ENCODE results near the gene NUP155. TPM values are rescaled to one million over a fixed set of nuclear protein-coding genes. Genes with fewer than 3 reads are reported as not detected.

The NUP155 gene
- total and polyA plus RNA-seq, 2 of the 4 experiments (the other 2 are of a cell fraction): 7.5 to 43.9 TPM

DNA sequence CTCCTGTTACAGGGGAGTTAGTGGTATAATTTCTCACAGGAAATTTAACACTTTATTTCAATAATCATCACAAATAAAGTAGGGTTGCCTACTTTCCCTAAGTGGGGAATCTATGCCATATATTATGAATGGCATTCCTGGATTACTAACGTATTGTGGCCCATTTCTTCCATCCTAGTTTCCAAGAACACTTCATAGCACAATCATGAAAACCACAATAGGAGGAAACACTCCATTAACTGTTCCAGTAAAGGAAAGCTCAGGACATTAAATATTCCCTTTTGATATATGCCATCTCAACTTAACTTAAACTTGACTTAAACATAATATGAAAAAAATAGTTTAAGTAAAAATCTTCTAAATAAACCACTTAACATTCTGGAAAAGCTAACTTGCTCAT is 123.9 kb downstream of the NUP155 start (continued):
- no peak for TF ChIP-seq BHLHE40 (IDR thresholded peaks at IDR 0.05; ENCODE audit: low read depth, low read length)

Small RNA genes lying within 50 kb of the gene (microRNA-seq; reads per million reads assigned to microRNA genes)
- not detected for gene RNU7-75P (ENCODE audit: insufficient read depth, insufficient read length)

Small RNA genes lying within 50 kb of the gene (small RNA-seq; reads per million reads assigned to genes)
- gene RNU7-75P: 0 reads per million in 5 experiments

Other genes with a start within 250 kb of the NUP155 start
- gene CPLANE1, start 121.7 kb downstream of the NUP155 start, total RNA-seq (2012; rRNA removed): 17.9 and 19.7 TPM in 2 replicates
- gene CPLANE1, start 121.7 kb downstream of the NUP155 start, polyA plus RNA-seq (2012; rRNA removed): 3.5 and 4.4 TPM in 2 replicates
- 29.9 and 33.1 TPM in 2 replicates for gene WDR70, start 8.2 kb upstream of the NUP155 start, total RNA-seq (2012; rRNA removed)
- gene WDR70, start 8.2 kb upstream of the NUP155 start, polyA plus RNA-seq (2012; rRNA removed): 12.1 and 16.7 TPM in 2 replicates

Measured in IMR-90 (cell line).